Pons (tissue), 1 donor: ENCODE data around the gene CRYBA2.

Source experiments
- DNase-seq: peaks from one replicate; pipeline ENCODE4 v3.0.0-alpha.2; 2016; ENCODE audit warnings: low spot score

The CRYBA2 gene

DNA sequence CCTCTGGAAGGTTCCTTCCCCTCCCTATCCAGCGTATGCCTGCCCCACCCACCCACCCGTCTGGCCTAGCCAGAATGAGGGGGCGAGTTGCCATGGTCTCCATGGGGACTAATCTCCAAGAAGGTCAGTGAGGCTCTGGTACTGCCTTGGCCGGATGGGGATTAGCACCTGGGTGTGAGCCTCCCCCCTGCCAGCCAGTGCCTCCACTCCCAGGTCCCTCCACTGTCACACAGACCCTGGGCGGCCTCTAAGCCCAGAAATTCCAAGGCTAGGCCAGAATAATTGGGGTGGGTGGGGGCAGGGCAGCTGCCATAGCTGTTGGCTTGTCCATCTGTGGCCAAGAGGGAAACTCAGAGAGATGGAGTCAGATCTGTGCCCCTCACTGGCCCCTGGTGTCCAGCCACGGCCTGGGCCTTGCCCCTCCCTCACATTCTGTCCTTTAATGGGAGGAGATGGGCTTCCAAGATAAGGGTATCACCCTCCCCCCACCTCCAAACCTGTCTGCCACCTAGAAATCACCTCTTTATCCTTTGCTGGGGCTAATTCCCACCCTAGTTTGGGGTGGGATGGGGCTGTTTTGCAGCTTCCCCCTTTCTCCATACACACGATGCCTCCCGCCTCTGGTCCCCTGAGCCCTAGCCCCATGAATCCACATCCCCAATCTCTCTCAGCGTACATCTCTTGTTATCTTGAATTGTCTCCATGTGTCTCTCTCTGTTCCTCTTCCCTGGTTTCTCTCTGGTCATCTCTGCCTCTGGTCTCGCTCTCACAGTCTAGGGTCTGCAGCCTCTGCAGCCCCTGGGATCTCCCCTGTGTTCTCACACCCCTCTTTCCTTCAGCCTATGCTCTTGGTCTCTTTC, 6.0 kb upstream of the CRYBA2 start:
- DNase-seq: no peak

DNA sequence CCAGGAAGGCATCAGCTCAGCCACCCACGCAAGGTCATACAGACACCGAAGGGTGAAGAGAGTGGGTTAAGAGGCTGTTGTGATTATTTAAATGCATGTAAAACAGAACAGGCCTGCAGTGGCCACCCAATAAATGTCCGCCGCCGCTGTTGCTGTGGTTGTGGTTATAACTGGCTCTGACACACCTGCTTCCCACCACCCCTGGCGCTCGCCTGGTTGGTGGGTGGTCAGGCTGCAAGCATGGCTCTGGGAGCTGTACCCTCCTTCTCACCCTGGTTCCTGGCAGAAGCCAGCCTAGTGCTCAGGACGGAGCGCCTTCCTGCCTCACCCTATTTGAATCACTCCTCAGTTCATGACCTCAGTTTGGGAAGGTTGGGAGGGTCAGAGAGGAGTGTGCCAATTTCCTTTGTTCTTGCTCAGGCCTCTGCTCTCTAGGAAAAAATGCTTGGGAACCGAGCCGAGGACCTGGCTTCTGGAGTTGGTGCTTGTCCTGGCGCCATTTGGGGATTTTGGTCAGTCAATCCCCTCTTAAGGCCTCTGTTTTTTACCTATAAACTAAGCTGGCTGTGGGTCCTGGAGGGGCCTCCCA, 5.3 kb upstream of the CRYBA2 start:
- no peak for DNase-seq

GRCh38 chr2:218997731-218998130, 4.5 kb upstream of the CRYBA2 start:
- no peak for DNase-seq

DNA sequence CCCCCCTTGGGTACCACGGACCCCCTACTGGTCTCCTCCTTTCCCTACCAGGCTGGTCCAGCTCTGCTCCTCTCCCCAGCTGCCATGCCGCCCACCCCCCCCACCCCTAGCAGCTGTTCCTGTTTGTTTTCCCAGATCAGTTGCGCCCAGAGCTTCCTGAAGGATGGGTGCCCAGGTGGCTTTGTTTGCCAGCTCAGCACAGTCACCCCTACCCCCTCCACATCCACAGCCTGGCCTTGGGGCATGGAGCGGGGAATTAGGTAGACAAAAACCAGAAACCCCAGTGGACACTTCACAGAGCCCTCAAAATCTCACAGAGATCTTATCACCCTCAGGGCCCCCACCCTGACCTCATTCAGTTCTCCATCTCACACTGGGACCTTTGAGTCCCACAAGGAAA, 3.7 kb upstream of the CRYBA2 start:
- no peak for DNase-seq

DNA sequence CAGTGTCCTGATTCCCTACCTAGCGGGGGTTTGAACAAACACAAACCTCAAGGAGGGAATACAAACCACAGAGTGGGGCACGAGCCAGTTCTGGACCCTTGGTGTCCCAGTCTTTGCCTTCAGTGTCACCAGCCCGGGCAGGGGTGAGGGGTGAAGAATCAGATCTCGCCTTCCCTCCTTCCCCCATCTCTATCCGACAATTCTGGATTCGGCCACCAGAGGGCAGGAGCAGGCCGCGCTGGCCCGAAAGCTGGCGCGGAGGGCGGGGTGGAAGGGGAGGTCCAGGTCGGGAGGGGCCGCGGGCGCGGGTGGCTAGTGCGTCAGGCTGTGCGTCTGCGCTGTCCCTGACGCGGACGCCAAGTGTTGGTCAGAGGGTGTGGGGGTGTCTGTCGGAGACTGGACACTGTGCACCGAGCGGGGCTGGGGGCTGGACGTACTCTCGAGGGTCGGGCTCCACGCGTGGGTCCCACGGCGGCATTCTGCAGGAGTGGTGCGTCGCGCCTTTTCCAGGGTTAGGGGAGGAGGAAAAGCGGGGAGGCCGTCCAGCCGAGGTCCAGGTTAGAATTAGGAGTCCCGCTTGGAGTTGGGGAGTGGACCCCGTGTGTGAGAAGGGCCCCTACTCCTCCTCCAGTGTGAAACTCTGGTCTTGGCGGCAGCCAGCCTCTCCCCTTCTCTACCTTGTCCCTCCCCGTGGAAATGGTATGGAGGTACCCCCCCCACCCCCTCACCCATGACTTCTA, 2.9 kb upstream of the CRYBA2 start:
- DNase-seq: peak; percentile 58

DNA sequence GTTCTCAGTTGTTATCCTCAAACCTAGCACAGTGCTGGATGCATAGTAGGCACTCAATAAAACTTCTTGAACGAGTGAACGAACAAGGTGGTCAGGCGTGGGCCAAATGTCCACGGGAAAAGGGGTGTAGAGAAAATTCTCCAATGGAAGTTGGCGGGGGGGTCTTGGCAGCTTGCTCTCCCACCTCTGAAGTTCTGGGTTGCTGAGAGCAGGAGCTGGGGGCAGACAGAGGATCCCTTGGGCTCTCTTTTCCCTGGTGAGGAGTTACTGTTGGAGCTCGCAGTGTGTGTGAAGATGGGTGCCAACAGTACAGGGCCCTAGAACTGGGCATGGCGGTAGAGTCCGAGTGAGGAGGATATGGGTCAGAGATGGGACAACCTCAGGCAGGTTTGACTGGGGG, 2.3 kb upstream of the CRYBA2 start:
- DNase-seq: no peak

GRCh38 chr2:218992703-218993344, 398 bp downstream of the CRYBA2 start:
- DNase-seq: no peak

- DNase-seq: no peak
Observed at GRCh38 chr2:218992196-218992595, 1.0 kb downstream of the CRYBA2 start.

- DNase-seq: no peak
Observed at GRCh38 chr2:218991674-218992168, 1.5 kb downstream of the CRYBA2 start.

- DNase-seq: no peak
Observed at GRCh38 chr2:218990612-218991011, 2.6 kb downstream of the CRYBA2 start.

DNA sequence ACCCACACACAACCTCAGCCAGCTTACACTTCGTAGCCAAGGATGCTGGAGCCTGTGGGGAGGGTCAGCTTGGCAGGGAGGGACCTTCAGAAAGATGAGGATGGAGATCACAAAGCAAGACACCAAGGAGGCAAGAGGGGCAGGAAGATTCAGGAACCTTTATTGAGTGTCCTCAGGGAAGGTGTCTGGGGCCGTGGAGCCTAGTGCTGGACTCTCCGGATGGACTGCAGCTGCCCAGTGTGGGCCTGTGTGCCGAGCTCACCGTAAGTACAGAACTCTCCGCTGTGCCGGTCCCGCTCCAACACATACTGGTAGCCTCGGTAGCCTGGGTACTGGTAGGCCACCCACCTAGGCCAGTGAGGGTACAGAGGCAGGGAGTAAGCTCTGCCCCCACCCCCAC, 3.2 kb downstream of the CRYBA2 start:
- no peak for DNase-seq

DNA sequence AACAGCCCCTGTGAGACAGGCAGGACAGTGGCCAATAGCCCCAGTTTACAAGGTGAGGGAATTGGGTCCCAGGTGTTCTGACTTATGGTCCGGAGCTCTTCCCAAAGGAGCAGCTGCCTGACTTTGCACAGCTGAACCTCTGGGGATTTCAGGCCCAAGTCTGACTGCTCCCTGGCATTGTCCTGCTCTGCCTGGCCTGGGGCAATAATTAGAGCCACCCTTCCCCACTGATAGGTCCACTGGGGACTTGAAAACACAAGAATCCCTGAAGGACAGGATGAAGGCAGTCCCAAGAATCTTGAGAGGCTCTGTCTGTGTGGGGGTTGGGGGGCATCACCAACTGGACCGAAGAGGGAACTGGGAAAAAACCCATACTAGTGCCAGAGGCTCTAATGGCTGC, 4.6 kb downstream of the CRYBA2 start:
- DNase-seq: no peak

DNA sequence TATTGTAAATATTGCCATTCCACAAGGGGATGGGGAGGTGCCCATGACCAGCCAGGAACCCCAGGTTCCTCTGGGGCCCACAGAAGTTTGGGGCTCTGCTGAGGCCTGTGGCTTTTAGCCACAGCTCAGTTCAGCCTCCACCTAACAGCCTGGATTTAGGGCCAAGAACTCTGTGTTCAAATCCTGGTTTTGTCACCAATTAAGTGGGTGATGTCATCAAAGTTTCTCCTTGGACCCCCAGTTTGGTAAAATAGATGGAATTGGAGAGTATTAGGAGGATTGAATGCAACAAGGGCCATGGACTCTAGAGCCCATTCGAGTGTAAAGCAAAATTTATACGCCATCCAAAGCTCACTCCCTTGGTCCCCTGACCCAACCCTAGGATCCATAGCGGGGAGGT, 5.1 kb downstream of the CRYBA2 start:
- DNase-seq: no peak

DNA sequence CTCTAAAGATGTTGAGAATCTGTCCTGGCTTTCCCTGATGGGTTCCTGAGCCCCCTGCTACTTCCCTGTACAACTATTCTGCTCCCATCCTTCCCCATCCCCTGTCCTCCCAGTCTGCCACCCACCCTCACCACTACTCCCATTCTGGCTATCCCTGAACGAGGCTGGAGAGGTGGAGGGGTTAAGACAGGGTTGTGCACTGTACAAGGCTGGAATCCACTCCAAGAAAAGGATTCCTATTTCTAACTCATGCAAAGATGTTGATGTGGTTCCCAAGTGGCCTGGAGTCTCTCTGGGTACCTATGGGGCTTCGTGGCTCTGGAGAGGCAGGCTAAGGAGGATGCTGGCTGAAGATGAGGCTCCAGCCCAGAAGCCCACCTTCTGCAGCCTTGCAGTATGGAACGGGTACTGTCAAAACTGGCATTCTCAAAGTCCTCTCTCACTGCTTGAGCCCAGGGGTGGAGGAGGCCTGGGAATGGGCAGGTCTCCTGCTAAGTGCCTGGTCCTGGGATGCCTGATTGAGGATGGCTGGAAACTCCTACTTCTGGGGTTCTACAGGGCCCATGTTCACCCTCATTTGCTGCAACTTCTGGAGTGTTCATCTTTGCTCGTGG, 7.0 kb downstream of the CRYBA2 start:
- no peak for DNase-seq

- no peak for DNase-seq
Observed at GRCh38 chr2:218985325-218986091, 7.7 kb downstream of the CRYBA2 start.

GRCh38 chr2:218985021-218985324, 8.2 kb downstream of the CRYBA2 start, which contains the start of gene FEV:
Gene FEV (minus strand): TSS chr2:218985184. CDS start chr2:218985075, 109 bp downstream.
- DNase-seq: no peak

DNA sequence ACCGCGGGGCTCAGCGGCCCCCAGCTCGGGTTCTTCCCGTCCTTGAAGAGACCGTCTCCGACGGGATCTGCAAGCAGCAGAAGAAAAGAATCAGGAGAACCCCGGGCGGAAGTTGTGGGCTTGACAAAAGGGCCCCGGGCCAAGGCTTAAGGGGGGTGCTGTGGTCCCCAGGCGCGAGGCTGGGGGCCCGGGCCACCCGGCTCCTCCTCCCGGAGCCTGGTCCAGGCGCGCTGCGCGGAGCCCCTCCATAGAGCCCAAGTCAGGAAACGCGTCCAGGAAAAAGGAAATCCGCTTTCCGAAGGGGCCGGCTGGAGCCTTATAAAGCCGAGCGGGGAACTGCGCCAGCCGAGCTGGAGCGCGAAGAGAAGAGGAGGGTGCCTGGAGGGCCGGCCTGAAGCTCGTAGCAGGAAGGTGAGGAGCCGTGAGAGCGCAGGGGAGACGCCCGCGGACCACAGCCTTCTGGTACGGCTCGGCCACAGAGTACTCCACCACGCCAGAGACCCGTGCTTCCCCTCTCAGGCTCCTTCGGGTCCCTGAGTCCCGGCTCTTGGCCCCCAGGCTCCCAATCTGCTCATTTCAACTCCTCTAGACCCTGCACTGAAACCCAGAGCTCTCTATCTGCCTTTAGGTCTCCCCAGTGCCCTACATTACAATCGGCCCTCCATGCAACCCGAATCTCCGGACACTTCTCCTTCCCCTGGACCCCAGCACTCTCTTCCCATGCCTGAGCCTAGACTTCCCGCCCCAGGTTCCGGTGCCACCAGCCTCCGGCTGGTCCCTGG, 8.8 kb downstream of the CRYBA2 start:
- no peak for DNase-seq

GRCh38 chr2:218983934-218984238, 9.3 kb downstream of the CRYBA2 start:
- DNase-seq: no peak

DNA sequence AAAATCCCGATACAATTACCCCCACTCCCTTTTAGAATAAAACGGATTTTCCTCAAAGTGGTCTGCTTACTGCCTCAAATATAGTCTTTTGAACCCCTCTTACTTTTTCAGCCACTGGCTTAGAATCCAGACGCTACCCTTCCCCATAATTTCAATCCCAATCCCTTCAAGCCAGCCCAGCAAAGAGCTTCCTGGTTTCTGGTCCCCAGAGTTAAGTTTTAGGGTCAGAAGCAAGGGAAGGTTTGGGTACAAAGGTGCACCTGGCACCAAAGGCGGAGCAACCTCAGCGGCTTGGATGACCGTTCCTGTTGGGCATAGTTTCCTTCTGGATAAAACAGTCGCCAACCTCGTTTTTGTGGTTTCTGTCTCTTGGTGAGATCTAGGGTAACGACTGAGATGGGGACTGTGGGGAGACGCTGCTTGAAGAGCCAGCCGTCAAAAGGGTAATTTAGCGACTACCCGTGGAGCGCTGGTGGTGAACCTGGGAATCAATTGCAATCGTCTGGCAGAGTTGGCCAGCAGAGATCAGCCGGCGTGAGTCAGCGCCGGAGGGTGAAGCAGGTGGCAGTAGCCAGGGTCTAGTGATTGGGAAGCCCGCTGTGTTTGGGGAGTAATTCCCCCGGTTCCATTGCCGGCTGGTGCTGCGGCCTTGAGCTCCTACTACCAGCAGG, 9.8 kb downstream of the CRYBA2 start:
- DNase-seq: no peak
